Measurements from ENCODE around the gene MYCBP2.
"Not testable (repeated sequence)": the region's sequence is repeated elsewhere in the genome, so short reads cannot be mapped to it uniquely, and the experiment has no call there.

Gene MYCBP2

DNA sequence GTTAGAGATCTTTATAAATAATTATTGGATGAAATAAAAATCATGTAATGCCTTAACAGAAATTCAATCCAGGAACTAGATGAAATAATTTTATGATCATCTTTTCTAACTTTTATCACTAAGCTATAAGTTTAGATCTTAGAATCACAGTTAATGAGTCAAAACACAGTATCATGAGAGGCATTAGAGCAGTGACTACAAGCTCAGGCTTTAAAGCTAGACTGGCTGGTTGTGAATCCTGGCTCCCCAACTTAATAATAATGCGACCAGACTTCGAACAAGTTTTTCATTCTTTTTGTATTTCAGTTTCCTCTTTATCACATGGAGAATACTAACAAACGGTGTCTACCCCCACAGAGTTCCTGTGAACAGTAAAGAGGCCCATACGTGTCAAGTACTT, 108.6 kb downstream of the MYCBP2 start:
- no peak for DNase-seq

DNA sequence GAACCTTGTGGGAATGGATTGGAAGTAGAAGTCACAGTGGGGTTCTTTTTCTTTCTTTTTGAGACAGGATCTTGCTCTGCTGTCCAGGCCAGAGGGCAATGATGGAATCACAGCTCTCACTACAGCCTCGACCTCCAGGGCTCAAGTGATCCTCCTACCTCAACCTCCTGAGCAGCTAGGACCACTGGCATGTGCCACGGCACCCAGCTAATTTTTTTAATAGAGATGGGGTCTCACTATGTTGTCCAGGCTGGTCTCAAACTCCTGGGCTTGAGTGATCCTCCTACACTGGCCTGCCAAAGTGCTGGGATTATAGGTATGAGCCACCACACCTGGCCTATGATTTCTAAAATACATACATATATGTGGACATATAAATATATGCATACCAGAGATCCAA, 111.4 kb downstream of the MYCBP2 start:
- no peak for DNase-seq

DNA sequence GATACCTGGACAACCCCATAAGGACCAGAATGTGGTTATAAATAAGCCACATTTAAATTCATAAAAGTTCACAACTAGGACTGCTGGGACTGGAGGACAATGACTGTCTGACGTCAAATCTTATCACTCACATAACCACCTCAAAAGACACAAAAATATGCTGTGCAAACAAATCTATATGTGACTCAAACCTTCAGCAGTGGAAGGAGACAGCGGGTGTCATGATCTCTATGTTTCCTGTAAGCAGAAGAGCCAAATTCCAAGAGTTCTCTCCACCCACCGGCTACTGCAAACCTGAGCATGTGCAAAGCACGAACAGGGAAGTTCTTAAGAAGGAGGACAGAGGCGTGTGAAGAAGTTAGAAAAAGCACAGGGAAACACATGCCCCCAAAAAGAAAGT, 113.2 kb downstream of the MYCBP2 start:
- DNase-seq, result no peak

DNA sequence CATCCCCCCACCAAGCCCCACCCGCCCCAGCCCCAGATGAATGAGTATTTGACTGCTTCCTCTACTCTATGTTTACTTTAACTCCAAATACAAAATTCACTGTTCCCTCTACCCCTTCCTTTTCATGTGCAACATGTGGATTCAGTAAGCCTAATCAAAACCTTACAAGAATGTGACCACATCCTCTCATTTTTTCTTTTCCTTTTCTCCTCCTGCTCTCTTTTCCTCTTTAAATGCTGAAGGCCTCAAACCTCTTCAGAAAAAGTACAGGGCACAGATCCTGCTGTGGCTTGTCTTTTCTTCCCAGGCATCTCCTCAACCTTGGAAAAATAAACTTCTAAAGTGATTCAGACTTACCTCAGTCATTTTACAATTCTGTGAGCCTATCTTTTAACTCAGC, 119.0 kb downstream of the MYCBP2 start:
- DNase-seq, result no peak

DNA sequence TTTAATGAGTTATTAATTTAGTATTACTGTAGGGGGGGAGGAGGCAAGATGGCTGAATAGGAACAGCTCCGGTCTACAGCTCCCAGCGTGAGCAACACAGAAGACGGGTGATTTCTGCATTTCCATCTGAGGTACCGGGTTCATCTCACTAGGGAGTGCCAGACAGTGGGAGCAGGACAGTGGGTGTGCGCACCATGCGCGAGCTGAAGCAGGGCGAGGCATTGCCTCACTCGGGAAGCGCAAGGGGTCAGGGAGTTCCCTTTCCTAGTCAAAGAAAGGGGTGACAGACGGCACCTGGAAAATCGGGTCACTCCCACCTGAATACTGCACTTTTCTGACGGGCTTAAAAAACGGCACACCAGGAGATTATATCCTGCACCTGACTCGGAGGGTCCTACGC, 127.9 kb downstream of the MYCBP2 start:
- not testable (repeated sequence) for DNase-seq

DNA sequence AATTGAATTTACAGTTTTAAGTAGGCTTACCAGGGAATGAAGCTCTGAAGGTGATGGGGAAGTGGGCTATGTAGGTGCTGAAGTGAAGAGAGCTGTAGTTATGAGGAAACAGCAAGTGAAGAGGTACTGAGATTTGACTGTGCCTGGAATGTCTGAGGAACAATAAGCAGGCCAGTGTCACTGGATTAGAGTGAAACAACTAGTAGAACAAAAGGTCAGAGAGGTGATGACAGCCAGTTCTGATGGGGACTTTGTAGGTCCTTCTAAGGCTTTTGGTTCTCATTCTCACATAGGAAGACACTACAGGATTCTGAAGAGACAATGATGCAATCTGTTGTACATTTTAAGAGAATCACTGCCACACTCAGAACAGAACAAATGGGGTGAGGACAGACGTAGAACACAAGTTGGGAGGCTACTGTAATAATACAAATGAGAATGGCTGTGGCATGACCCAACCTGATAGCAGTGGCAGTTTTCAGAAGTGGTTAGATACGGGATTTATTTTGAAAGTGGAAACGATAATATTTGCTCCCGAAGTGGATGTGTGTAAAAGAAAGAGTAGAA, 130.8 kb downstream of the MYCBP2 start:
- DNase-seq, result no peak

DNA sequence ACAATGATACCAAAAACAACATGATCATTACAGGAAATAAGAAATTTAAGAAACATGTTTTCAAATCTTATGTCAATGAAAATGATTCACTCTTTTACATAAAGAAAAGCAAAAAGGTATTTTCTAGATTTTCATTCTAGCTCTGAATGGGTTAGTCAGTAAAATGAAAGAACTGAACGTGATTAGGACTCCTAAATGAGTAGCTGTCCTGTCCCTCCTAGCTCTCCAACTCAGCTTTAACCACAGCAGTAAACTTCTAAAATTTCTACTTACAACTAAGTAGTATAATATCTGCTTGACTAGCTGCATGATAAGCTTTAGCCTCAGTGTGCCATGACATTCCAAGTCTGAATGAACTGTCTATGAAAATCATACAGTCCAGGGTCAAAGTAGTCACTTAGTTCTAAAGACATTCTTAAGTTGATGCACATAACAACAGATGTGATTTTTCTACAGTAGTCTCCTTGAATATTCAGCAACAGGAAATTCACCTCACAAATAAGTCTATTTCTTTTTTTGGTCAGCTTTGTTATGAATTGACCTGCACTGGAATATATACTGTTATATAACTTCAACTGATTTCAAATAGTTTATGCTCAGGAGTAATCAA, 136.4 kb downstream of the MYCBP2 start:
- no peak for DNase-seq

DNA sequence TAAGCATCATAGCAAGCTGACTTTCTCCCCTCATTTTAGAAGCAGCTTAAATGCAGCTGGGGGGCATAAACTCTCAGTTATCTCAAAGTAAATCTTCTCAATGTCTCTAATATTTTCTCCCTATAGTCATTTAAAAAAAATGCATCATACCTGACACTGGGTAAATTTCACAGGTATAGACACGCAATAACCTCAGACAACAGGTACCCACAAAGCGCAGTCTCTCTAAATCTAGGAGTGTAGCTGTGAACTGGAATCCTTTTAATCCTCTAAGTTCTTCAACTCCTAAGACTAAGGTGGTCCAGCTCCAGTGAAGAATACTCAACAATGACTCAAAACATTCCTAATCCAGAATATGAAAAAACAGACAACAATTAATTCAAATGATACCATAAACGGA, 141.2 kb downstream of the MYCBP2 start:
- no peak for DNase-seq

DNA sequence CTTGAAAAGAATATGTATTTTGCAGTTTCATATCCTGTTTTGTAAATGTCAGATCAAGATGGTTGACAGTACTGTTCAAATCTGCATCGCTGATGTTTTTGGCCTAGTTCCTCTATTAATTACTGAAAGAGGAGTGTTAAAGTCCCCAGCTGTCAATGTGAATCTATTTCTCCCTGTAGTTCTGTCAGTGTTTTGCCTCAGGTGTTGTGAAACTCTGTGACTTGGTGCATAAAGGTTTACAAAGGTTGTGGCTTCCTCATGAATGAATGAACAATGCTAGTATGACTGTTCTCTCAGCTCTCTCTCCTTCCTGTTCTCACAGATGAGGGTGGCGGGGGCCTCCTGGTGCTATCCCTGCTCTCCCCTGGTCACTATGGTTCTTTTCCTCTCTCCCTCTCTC, 142.4 kb downstream of the MYCBP2 start:
- DNase-seq, result no peak

DNA sequence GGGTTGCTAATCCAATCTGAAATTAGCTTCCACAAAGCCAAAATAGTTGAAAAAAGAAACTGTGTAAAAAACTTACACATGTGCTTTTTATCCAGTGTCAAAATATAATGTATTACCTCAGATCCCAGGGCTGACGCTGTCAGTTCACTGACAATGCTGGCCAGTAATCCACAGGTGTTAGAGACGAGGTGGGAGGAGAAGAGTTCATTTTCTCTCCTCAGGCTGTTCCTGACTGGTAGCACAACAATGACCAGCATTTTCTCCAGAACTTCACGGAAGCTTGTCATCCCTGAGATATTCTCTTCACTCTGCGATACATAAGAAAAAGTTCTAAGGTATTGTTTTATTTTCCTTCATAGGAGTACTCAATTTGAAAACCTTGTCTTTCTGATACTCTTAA, 146.9 kb downstream of the MYCBP2 start:
- DNase-seq, result no peak

DNA sequence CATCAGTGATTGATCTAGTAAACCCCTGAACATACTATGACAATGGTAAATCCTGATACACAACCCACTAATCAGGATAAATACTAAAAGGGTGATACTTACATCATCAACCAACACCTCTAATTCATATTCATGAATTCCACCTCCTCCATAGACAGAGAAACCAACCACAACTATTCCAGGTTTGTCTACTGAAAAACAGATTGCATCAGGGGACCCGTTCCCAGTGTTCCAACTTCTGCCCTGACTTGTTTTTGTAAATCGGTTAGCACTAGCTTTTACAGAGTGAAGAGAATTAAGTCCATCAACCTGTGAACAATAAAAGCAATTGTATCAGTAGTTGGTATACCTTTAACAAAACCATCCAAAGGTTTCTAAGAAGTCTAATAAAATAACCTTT, 149.2 kb downstream of the MYCBP2 start:
- DNase-seq, result no peak

DNA sequence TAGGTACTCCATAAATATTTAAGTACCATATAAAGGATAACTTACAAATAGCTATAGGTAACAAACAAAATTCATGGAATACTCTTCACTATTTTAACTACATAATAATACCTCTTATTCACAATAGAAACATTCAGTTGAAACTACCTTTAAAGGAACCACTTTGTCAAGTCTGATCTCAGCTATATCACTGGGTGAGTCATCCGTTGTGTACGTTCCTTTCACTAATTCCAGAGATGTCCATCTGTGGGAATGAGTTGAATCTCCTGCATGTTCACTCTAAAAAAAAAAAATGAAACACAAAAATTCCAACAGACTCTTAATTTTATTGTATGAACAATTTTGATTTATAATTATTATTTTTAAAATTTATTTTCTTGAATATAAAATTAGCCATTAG, 150.5 kb downstream of the MYCBP2 start:
- no peak for DNase-seq

DNA sequence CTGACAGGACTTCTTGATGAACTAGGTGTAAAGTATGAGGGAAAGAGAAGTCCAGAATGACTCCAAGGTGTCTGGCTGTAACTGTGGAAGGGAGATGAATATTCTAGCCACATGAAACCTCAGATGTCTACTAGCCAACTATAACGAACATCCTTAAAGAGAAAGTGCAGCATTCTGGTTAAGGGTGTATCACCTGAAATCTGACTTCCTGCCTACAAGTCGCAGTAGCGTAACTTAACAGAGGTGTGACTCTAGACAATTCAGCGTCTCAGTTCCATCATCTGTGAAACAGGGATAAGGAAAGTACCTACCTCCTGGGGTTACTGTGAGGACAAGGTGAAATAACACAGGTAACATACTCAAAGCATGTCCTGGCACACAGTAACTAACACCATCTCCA, 154.2 kb downstream of the MYCBP2 start:
- no peak for DNase-seq

DNA sequence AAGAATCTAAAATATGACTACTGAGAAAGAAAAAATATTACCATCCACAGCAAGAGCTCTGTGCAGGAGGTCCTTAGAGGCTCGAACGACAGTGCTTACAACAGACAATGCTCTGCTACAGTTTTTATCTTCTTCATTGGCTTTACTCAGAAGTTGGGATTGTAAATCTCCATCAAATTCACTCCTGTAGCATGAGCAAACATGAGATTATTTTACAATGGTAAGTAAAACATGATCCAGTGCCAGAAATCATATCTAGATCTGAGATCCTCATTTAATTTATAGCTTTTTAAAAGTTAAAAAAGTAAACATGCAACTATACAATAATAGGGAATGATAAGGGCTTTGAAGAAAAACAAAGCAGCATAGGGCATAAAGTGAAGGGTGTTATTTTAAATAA, 155.4 kb downstream of the MYCBP2 start:
- DNase-seq, result no peak

DNA sequence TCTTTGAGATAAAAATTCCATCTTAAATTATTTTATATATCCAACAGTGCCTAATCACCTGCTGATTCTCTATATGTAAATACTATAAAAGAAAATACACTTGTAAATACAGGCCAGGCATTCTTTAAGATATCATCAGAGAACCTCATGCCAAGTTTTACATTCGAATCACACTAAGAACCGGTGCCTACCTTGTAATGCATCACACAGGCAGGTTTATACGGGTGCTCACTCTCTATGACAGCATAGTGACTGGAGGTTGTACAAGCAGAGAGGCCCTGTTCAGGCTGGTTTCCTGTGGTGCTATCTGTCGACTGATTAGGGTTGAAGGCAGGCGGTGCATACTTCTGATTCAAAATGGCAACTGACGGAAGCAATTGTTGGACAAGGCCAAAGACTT, 158.7 kb downstream of the MYCBP2 start:
- DNase-seq, result no peak

DNA sequence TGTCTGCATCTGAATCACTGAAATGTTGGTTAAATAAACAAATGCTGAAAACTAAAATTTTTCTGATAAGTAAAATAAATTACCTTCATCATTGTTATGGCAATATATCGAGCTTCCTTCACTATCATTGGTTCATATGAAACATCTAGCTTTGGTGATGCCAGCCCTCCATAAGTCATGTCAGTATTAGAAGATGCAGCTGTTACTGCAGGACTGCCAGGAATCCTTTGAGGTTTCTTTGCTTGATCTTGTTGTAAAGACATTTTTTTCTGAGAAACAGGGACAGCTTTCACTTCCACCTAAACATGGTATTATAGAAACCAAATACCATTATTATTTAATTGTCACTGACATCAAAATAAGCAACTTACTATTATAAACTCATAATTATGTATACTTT, 176.2 kb downstream of the MYCBP2 start:
- DNase-seq, result no peak

DNA sequence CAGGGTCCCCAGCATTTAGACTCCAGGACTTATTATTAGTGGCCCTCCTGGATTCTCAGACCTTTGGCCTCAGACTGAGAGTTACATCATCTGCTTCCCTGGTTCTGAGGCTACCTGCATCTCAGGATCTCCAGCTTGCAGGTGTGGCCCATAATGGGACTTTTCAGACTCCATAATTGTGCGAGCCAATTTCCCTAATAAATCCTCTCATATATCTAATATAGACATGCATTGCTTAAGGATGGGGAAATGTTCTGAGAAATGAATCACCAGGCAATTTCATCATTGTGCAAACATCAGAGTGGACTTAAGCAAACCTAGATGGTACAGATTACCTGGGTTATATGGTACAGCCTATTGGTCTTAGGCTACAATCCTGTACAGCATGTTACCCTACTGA, 183.5 kb downstream of the MYCBP2 start:
- no peak for DNase-seq

DNA sequence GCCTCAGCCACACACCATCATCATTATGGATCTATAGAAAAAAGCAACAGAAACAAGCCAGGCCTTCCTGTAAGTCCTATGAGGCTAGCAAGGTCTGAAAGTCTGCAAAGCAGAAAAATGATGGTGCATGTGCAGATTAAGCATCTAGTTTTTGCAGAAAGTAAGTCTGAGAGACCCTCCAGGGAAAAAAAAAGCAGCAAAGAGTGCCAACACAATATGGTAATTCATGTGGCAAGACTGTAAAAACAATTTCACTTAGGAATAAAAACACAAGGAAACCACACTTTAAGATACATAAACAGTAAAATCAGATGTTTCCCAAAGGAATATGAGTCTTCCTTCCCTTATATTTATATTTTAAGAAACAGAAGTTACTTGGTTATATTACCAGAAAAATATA, 187.6 kb downstream of the MYCBP2 start:
- DNase-seq, result no peak

DNA sequence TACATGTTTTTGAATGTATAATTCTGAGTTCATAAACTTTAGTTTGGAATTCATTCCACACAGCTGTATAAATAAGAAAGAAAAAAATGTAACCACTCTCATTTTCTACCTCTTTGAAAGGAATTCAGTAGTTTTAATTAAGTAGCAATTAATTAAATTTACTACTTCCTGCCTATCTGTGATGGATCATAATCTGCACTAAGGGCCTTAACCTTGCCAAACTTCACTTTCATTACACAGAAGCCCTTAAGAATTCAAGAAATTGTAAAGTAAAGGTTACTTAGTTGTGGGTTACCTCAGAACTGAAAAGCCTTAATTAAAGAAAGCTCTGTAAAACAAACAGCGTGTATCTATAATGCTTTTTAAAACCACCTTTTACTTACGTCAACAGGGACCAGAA, 188.1 kb downstream of the MYCBP2 start:
- no peak for DNase-seq

DNA sequence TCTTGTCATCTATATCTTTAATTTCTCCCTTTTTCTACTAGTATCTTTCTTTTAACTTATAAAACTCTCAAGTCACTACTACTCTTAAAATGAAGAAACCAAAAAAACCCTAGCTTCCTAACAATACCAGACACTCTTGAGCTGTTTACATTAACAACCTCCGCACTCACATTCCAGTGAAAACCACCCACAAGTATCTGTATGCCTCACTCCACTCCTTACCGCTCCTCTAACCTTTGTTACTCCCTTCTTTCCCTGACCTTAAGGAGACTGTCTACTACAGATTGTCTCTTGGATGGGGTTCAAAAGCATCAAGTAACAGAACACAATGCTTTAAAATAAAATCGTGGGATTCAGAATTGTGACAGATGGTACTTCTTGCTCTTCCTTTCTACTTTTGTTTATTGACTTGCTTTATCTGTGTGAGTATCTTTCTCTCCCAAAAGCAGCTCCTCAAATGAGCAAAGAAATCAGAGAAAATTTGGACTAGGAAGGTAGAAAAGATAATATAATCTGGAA, 189.9 kb downstream of the MYCBP2 start:
- no peak for DNase-seq

DNA sequence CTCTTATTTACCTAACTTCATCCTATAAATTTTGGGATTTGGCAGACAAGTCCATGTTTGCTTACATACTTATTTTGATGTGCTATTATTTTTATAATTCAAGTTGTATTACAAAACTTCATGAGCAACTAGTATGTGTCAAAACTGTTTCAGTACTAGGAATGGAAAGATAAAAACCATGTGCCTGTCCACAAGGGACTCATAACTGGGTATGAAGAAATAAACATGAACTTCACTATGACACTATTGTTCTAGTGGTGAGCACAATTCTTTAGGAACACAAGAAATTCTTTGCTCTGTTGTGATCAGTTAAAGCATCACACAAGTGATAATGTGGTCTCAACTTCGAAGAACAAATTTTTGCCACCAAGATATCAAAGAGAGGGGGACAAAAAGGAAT, 202.5 kb downstream of the MYCBP2 start:
- DNase-seq, result no peak

DNA sequence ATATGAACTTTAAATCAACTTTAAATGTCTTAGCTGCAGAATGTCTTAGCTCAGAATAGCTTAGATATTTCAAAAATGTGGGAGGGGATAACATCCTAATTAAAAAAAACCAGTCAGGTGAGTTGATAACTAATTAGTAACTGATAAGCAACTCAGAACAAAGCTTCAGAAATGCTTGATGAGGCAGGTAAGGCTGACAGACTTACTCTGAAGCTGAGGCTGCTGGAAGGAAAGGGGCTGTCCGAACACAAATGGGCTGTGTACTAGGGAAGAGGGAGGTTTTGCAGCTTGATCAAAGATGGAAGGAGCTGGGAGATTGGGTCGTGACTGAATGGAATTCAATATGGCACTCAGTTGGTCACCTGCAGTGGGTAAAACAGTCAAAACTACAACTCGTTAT, 208.8 kb downstream of the MYCBP2 start:
- no peak for DNase-seq

DNA sequence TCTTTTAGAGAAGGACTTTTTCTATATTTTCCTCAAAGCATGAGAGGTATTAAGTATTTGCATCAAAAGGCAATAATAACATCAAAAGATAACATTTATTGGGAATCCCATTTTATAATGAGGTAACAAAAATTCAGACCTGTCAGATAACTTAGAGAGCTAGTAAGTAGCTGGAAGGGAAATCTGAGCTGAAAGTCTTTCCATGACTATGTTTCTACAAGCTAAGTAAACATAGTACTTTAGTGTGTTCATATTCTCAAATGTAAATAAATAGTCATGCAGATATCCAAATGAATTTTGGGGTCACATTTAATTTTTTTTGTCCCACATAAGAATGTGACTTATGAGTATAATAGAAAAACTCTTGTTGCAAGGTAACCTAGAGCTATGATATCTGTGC, 212.6 kb downstream of the MYCBP2 start:
- no peak for DNase-seq

DNA sequence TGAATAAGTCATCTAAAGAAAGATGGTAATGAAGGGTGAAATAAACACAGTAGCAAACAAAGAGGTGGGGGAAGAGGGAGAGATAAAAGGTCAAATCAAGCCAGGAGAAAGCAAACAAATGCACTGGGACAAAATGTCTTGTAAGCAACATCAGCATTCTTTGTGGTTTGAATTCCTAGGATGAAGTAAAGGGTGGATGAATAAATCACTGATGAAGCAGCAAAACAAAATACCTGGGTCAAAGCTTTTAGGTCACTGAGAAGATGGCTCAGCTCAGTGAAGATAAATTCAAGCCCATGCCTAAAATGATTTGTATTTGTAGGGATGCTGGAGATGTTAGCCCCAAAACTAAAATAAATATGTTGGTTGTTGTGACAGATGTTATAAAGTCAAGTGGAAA, 213.4 kb downstream of the MYCBP2 start:
- no peak for DNase-seq
